Astrocyte of the cerebellum (primary cell): ENCODE results near the gene DLGAP1.

ENCODE experiments used
- DNase-seq: peaks from one replicate; pipeline ENCODE4 v3.0.0-alpha.2; 2011; ENCODE audit warnings: low read depth
- H3K4me3 ChIP-seq: 2 replicates; pipeline ENCODE4 v1.5.1; 2011; ENCODE audit warnings: mild to moderate bottlenecking, low read depth, low read length, moderate library complexity
- CTCF ChIP-seq: IDR thresholded peaks from 2 replicates; pipeline ENCODE4 v1.5.1; 2012; ENCODE audit warnings: low read length, low read depth, moderate library complexity, mild to moderate bottlenecking; ENCODE audit errors: missing control alignments
- in situ Hi-C: cut with HindIII; loops from 2 replicates; pipeline ENCODE4 v1.10.0; 2017; ENCODE audit warnings: low sequenced_read_pairs

DLGAP1 gene

GRCh38 chr18:4252829-4253228 lies 202.3 kb downstream of the DLGAP1 start:
- no peak for TF ChIP-seq CTCF
- in situ Hi-C loops = no loop called here
- H3K4me3 ChIP-seq = no peak overlapping the region
- no peak for DNase-seq

GRCh38 chr18:4251873-4252272 lies 203.2 kb downstream of the DLGAP1 start:
- no peak for DNase-seq
- TF ChIP-seq CTCF = no peak
- in situ Hi-C loops = no loop called here
- no peak overlapping the region for H3K4me3 ChIP-seq

GRCh38 chr18:4251206-4251605 lies 203.9 kb downstream of the DLGAP1 start:
- no peak for TF ChIP-seq CTCF
- in situ Hi-C loops = no loop called here
- no peak overlapping the region for H3K4me3 ChIP-seq
- no peak for DNase-seq

- no peak for DNase-seq
- TF ChIP-seq CTCF = no peak
- H3K4me3 ChIP-seq = no peak overlapping the region
- in situ Hi-C loops = no loop called here
Measured at GRCh38 chr18:4250141-4250540, 205.0 kb downstream of the DLGAP1 start.

GRCh38 chr18:4248686-4249085 lies 206.4 kb downstream of the DLGAP1 start:
- in situ Hi-C loops = no loop called here
- no peak for DNase-seq
- TF ChIP-seq CTCF = no peak
- H3K4me3 ChIP-seq = no peak overlapping the region

- DNase-seq = no peak
- no peak overlapping the region for H3K4me3 ChIP-seq
- in situ Hi-C loops = no loop called here
- TF ChIP-seq CTCF = no peak
Measured at GRCh38 chr18:4246374-4246773, 208.7 kb downstream of the DLGAP1 start.

GRCh38 chr18:4245456-4245855 lies 209.7 kb downstream of the DLGAP1 start:
- no peak for TF ChIP-seq CTCF
- DNase-seq = no peak
- no peak overlapping the region for H3K4me3 ChIP-seq
- in situ Hi-C loops = no loop called here
